Epithelial cell of esophagus (primary cell): ENCODE measurements around the gene IRS2.
A peak's percentile ranks its signal among the peaks of the same experiment; 100 is the strongest.

ENCODE experiments used
- DNase-seq: peaks from one replicate; pipeline ENCODE4 v3.0.0; 2010; ENCODE audit warnings: low read depth
- H3K4me3 ChIP-seq: 2 replicates; pipeline ENCODE4 v1.5.1; 2011; ENCODE audit warnings: mild to moderate bottlenecking, low read length, control low read depth
- CTCF ChIP-seq: IDR thresholded peaks from 2 replicates; pipeline ENCODE4 v1.5.1; 2011; ENCODE audit warnings: low read depth, mild to moderate bottlenecking, low read length, control low read depth, inconsistent platforms; ENCODE audit not compliant: insufficient read depth; ENCODE audit errors: missing control alignments

IRS2 gene

DNA sequence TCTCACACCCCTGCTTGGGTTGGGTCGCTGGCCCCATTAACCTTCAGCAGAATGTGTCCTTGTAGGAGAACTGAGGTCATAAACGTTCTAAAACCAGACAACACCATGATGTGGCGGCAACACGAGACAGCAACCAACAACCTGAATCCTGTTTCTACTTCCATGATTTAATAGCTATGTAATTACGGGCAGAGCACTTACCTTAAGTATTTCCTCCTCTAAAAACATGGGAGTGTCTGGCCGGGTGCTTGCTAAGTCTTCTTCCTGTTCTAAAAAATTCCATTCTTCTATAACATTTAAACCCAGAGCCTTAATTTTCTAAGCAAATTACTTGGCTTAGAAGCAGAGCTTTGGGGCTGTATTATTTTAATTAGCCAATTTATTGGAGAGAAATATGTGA, 33.5 kb upstream of the IRS2 start:
- no peak for DNase-seq
- no peak for TF ChIP-seq CTCF
- no peak overlapping the region for H3K4me3 ChIP-seq

- no peak for TF ChIP-seq CTCF
- H3K4me3 ChIP-seq: no peak overlapping the region
- DNase-seq: peak; percentile 48
These were observed 32.5 kb upstream of the IRS2 start for GRCh38 chr13:109818886-109819285.

DNA sequence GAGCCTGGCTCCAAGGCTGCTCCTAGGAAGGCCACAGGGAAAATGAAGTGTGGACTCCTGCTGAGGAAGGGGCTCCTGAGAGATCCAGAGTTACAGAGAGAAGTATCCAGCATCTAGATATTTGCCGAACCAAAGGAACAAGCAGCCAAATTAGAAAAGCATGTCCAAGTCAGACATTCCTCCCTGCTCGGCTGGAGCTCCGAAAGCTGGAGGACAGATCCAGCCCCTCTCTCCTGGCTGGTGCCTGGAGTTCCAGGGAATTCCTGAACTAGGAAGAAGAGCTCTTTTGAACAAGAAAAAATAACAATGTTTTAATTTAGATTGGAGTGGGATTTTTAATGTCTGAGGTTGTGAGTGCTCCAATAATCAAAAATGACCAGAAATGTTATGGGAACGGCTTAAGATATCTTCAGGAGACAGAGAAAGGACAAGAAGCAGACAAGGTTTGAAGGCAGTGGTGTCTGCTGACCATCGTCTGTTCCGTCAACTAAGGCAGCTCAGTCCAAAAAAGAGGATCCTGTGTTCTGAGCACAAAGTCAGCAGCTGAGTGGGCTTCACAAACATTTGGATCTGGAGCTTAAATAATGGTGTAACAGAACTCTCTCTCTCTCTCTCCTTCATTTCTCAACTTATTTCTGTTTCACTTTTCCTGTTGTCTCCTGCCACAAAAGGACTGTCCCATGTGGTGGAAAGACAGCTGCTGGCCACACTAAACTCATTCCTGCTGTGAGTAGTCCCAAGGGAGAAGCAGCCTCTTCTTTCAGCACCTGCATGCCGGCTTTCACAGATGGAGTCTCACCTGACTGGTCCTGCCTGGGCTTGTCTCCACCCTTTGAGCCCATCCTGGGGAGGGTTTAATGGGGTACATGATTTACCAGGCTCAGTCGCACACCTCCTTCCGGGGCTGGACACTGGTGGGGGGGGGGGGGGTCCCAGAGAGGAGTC, 31.5 kb upstream of the IRS2 start:
- no peak overlapping the region for H3K4me3 ChIP-seq

DNA sequence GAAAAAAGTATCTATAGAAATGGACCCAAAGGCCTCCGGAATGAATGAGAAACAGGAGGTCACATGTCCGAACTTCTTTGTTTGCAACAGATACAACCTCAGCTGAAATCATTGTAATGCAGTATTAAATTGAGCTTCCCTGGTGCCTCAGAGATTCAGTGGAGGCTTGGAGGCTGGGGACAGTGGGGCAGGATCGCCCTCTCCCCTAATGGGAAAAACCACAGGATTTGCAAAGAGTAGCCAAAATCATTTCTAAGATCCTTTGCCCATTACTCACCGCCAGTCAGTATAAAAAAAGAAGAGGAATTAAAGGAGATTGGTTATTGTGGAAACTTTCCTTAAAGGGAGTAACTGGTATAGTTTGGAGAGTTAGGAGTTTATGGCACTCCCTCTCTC, 30.4 kb upstream of the IRS2 start:
- no peak for DNase-seq
- TF ChIP-seq CTCF: no peak
- no peak overlapping the region for H3K4me3 ChIP-seq

More for the DNA sequence above, 31.5 kb upstream of the IRS2 start:
- peak; percentile 60 for DNase-seq
- TF ChIP-seq CTCF: no peak

DNA sequence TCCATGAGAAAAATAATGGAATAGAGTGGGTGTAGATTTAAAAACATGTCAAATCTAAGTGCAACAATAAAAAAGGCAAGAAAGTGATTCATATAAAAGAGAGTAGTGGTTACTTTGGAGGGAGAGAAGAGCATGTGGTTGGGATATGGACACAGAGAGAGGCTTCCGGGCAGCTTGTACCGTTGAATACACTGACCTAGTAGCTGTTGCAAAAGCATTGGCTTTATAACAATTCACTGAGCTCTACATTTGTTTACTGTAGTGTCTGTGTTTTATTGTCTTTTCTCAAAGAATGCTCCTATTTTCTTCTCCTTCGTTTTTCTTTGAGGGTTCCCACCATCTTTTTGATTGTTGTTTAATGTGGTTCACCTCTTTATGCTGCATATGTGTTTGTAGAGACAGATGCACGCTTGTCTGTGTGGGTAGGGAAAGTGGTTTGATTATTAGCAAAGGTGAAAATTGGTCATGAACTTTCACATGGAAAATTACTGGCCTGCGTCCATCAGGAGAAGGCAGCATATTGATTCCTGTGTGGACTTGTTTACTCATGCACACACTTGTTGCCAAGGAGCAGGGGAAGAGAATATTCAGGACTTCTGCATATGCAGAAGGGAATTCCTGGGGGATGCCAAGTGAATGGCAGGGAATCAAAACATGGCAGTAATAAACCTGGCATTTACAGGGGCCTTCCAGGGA, 29.9 kb upstream of the IRS2 start:
- no peak for TF ChIP-seq CTCF
- peak; percentile 74 for DNase-seq
- no peak overlapping the region for H3K4me3 ChIP-seq

GRCh38 chr13:109815651-109816050, 29.3 kb upstream of the IRS2 start:
- no peak overlapping the region for H3K4me3 ChIP-seq
- DNase-seq: no peak
- TF ChIP-seq CTCF: no peak
